K562 (cell line): Measurements from ENCODE around the gene COL15A1.

Experiments
- BRD9 ChIP-seq: fragments of 450-650 bp; IDR thresholded peaks from 2 replicates; pipeline ENCODE4 v1.6.1; 2018; ENCODE audit warnings: low read depth; ENCODE audit not compliant: partially characterized antibody
- EZH2 ChIP-seq: IDR thresholded peaks from 2 replicates; pipeline ENCODE4 v1.6.1; 2012; ENCODE audit warnings: low read depth, mild to moderate bottlenecking, inconsistent platforms, low read length, borderline replicate concordance
- JUN ChIP-seq, 2 experiments: sonication (generic) in 1 of 2; formaldehyde crosslinking in 1 of 2; IDR thresholded peaks; 2 replicates each; pipeline versions ENCODE4 v1.6.1 to v1.8.0; 2012 to 2022; ENCODE audit warnings: borderline replicate concordance in 2 of 2, mild to moderate bottlenecking in 2 of 2, improper control_type of control experiment in 1 of 2, low read depth in 1 of 2, low read length in 1 of 2, missing genetic modification reagents in 1 of 2
- MAZ ChIP-seq, 2 experiments: fragments of 450-650 bp in 1 of 2; sonication (generic) in 1 of 2; formaldehyde crosslinking; IDR thresholded peaks in 1 of 2; conservative IDR thresholded peaks in 1 of 2; 2 replicates each; pipeline versions ENCODE4 v1.4.0 to v1.5.0; 2020; ENCODE audit warnings: mild to moderate bottlenecking in 1 of 2, missing genetic modification reagents in 1 of 2
- MEF2A ChIP-seq: IDR thresholded peaks from 2 replicates; pipeline ENCODE4 v1.6.1; 2011; ENCODE audit warnings: low read depth, mild to moderate bottlenecking, low read length, moderate library complexity; ENCODE audit not compliant: control insufficient read depth
- RAD21 ChIP-seq, 2 experiments: fragments of 250-450 bp in 1 of 2; fragments of 450-650 bp in 1 of 2; sonication (Bioruptor Pico) in 1 of 2; formaldehyde crosslinking in 1 of 2; IDR thresholded peaks in 1 of 2; conservative IDR thresholded peaks in 1 of 2; 2 replicates each; pipeline versions ENCODE4 v1.4.0 to v1.8.0; 2020 to 2022; ENCODE audit warnings: mild to moderate bottlenecking in 2 of 2, moderate library complexity in 1 of 2
- RFX1 ChIP-seq: fragments of 450-650 bp; IDR thresholded peaks from 2 replicates; pipeline ENCODE4 v1.6.1; 2016; ENCODE audit warnings: mild to moderate bottlenecking, moderate library complexity
- SAFB2 ChIP-seq: fragments of 200-400 bp; formaldehyde crosslinking; IDR thresholded peaks from 2 replicates; pipeline ENCODE4 v1.6.1; 2018; ENCODE audit warnings: borderline replicate concordance, low read length, low read depth, moderate library complexity; ENCODE audit not compliant: severe bottlenecking
- ZNF3 ChIP-seq: fragments of 250-450 bp; sonication (Bioruptor Pico); IDR thresholded peaks from 2 replicates; pipeline ENCODE4 v1.5.0; 2021; ENCODE audit warnings: mild to moderate bottlenecking, moderate library complexity
- TF ChIP-seq, protein P1 (sequence below): sonication (generic); formaldehyde crosslinking; IDR thresholded peaks from 2 replicates; pipeline ENCODE4 v1.9.0; 2022; ENCODE audit warnings: mild to moderate bottlenecking, missing genetic modification reagents
- TF ChIP-seq, protein P2 (sequence below), 3 experiments: IDR thresholded peaks in 2 of 3; conservative IDR thresholded peaks in 1 of 3; 2 replicates each; pipeline ENCODE4 v1.5.1; 2011 to 2012; ENCODE audit warnings: low read length in 3 of 3, mild to moderate bottlenecking in 3 of 3, control low read depth in 2 of 3, improper control_type of control experiment in 1 of 3, inconsistent platforms in 1 of 3, low read depth in 1 of 3, mixed read lengths in 1 of 3, moderate library complexity in 1 of 3; ENCODE audit not compliant: insufficient read depth in 2 of 3

- TF ChIP-seq ZNF3 = no peak
- TF ChIP-seq RAD21 (CRISPR knock-in tag; conservative IDR thresholded peaks at IDR 0.05 in 1 of 2, IDR thresholded peaks at IDR 0.05 in 1 of 2) = no peak
- no peak for TF ChIP-seq EZH2
- no peak for TF ChIP-seq JUN (IDR thresholded peaks at IDR 0.05; ENCODE audit: borderline replicate concordance, low read depth, low read length)
- TF ChIP-seq JUN (CRISPR knock-in tag; IDR thresholded peaks at IDR 0.05; ENCODE audit: borderline replicate concordance) = no peak
- TF ChIP-seq RFX1 = no peak
- TF ChIP-seq BRD9 = no peak
- no peak for TF ChIP-seq MEF2A
- no peak for TF ChIP-seq SAFB2
- TF ChIP-seq, protein P1, sequence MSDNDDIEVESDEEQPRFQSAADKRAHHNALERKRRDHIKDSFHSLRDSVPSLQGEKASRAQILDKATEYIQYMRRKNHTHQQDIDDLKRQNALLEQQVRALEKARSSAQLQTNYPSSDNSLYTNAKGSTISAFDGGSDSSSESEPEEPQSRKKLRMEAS (CRISPR knock-in tag) = no peak
- TF ChIP-seq MAZ (CRISPR knock-in tag; conservative IDR thresholded peaks at IDR 0.05 in 1 of 2, IDR thresholded peaks at IDR 0.05 in 1 of 2) = no peak
- TF ChIP-seq, protein P2, sequence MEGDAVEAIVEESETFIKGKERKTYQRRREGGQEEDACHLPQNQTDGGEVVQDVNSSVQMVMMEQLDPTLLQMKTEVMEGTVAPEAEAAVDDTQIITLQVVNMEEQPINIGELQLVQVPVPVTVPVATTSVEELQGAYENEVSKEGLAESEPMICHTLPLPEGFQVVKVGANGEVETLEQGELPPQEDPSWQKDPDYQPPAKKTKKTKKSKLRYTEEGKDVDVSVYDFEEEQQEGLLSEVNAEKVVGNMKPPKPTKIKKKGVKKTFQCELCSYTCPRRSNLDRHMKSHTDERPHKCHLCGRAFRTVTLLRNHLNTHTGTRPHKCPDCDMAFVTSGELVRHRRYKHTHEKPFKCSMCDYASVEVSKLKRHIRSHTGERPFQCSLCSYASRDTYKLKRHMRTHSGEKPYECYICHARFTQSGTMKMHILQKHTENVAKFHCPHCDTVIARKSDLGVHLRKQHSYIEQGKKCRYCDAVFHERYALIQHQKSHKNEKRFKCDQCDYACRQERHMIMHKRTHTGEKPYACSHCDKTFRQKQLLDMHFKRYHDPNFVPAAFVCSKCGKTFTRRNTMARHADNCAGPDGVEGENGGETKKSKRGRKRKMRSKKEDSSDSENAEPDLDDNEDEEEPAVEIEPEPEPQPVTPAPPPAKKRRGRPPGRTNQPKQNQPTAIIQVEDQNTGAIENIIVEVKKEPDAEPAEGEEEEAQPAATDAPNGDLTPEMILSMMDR (IDR thresholded peaks at IDR 0.05 in 2 of 3, conservative IDR thresholded peaks at IDR 0.05 in 1 of 3; ENCODE audit: insufficient read depth in 2 of 3, low read depth in 1 of 3, low read length in 3 of 3) = no peak
Measured at GRCh38 chr9:99107421-99107820, 163.7 kb downstream of the COL15A1 start.
